ENCODE measurements around the gene HDAC9.

HDAC9 gene

DNA sequence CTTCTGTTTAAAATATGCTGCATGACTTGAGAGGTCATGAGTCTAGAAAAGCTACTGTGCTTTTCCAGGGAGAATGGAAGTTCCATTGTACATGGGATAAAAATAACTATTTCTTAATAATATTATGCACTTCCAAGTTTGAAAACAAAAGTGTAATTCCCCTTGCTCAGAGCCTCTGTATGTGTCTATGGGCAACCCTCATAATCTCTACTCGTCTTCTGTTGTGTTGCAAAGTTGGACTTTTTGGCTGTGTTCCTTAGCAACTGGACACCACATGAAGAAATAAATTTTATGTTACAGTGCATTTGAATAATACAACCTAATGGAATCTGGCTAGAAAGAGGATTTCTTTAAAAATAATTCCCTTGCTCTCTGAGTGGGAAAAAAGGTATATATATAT is 379.3 kb downstream of the HDAC9 start:
- Histone ChIP-seq H3F3A (ENCODE audit: low read depth) (no peaks in the 10 kb centered on the region), H3K36me3 (ENCODE audit: insufficient read depth, low read length) (no peaks in the 10 kb centered on the region), H3K9ac (ENCODE audit: low read depth, low read length, poor library complexity, severe bottlenecking) (no peak overlapping the region), H3K27me3 (ENCODE audit: insufficient read depth, low read length, poor library complexity, severe bottlenecking) (no peaks in the 10 kb centered on the region), H2AFZ (ENCODE audit: low read length) (no peak overlapping the region), H3K4me2 (ENCODE audit: low read depth, low read length, poor library complexity, severe bottlenecking) (no peak overlapping the region), H4K20me1 (ENCODE audit: insufficient read depth, low read length, poor library complexity, severe bottlenecking) (no peaks in the 10 kb centered on the region), H3K4me3 (ENCODE audit: low read length, poor library complexity, severe bottlenecking) (no peak overlapping the region), H3K79me2 (ENCODE audit: insufficient read depth, low read length) (no peaks in the 10 kb centered on the region), H3K9me3 (ENCODE audit: insufficient read depth, low read depth, low read length) (no peaks in the 10 kb centered on the region), H3K4me1 (ENCODE audit: insufficient read depth, low read length, poor library complexity, severe bottlenecking) (no peaks in the 10 kb centered on the region), H3K9me2 (replicated peaks; ENCODE audit: low read depth, low read length) (no peaks in the 10 kb centered on the region)
- no peak for TF ChIP-seq EZH2phosphoT487 (IDR thresholded peaks at IDR 0.05; ENCODE audit: borderline replicate concordance)
- TF ChIP-seq, protein P1, sequence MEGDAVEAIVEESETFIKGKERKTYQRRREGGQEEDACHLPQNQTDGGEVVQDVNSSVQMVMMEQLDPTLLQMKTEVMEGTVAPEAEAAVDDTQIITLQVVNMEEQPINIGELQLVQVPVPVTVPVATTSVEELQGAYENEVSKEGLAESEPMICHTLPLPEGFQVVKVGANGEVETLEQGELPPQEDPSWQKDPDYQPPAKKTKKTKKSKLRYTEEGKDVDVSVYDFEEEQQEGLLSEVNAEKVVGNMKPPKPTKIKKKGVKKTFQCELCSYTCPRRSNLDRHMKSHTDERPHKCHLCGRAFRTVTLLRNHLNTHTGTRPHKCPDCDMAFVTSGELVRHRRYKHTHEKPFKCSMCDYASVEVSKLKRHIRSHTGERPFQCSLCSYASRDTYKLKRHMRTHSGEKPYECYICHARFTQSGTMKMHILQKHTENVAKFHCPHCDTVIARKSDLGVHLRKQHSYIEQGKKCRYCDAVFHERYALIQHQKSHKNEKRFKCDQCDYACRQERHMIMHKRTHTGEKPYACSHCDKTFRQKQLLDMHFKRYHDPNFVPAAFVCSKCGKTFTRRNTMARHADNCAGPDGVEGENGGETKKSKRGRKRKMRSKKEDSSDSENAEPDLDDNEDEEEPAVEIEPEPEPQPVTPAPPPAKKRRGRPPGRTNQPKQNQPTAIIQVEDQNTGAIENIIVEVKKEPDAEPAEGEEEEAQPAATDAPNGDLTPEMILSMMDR (conservative IDR thresholded peaks at IDR 0.05; ENCODE audit: low read length), result no peak

DNA sequence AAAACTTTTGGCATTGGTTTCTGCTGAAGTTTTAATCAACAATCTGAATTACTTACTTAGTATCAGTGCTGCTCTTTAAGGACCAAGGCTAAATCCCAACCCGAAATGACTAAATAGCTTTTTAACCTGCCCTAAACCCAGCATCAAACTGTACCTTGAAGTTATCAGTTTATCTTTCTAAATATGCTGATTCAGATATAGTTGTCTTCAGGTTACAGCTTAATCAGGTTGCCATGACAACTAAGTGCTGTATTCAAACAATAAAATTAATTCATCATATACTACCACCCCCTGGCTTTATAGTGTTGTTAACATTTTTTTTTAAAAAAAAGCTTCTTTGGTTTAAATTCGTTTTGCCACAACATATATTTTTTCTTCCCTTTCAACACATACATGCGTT is 382.3 kb downstream of the HDAC9 start:
- no peaks in the 10 kb centered on the region for H3K4me1 ChIP-seq (ENCODE audit: insufficient read depth, low read length, poor library complexity, severe bottlenecking)
- TF ChIP-seq EZH2phosphoT487 (IDR thresholded peaks at IDR 0.05; ENCODE audit: borderline replicate concordance), result no peak
- TF ChIP-seq, protein P1 (conservative IDR thresholded peaks at IDR 0.05; ENCODE audit: low read length), result no peak
- H2AFZ ChIP-seq (ENCODE audit: low read length), result no peak overlapping the region
- H3K79me2 ChIP-seq (ENCODE audit: insufficient read depth, low read length), result no peaks in the 10 kb centered on the region
- H3K4me3 ChIP-seq (ENCODE audit: low read length, poor library complexity, severe bottlenecking), result no peak overlapping the region
- no peaks in the 10 kb centered on the region for H3K36me3 ChIP-seq (ENCODE audit: insufficient read depth, low read length)
- H4K20me1 ChIP-seq (ENCODE audit: insufficient read depth, low read length, poor library complexity, severe bottlenecking), result no peaks in the 10 kb centered on the region
- H3K9ac ChIP-seq (ENCODE audit: low read depth, low read length, poor library complexity, severe bottlenecking), result no peak overlapping the region
- H3F3A ChIP-seq (ENCODE audit: low read depth), result no peaks in the 10 kb centered on the region
- no peak overlapping the region for H3K4me2 ChIP-seq (ENCODE audit: low read depth, low read length, poor library complexity, severe bottlenecking)
- H3K9me2 ChIP-seq (replicated peaks; ENCODE audit: low read depth, low read length), result no peaks in the 10 kb centered on the region
- H3K27me3 ChIP-seq (ENCODE audit: insufficient read depth, low read length, poor library complexity, severe bottlenecking), result no peaks in the 10 kb centered on the region
- H3K9me3 ChIP-seq (ENCODE audit: insufficient read depth, low read depth, low read length), result no peaks in the 10 kb centered on the region

DNA sequence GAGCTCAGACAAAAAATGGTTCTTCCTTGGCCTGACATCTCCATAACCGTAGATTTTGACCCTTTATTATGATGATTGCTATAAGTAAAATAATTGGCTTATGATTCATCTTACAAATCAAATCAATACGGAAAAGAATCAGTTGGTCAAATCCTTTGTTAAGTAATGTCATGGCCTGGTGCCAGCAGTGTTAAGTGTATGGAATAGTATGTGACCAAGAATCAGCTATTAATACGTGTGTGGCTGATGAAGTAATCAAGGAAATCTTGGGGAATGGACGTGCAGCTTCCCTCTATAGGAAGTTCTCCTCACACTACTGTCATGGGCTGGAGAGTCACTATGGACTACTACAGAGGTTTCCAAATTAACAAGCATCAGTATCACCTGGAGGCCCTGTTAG is 391.3 kb downstream of the HDAC9 start:
- H3K27me3 ChIP-seq (ENCODE audit: insufficient read depth, low read length, poor library complexity, severe bottlenecking), result no peaks in the 10 kb centered on the region
- no peaks in the 10 kb centered on the region for H3K9me2 ChIP-seq (replicated peaks; ENCODE audit: low read depth, low read length)
- no peak overlapping the region for H3K9ac ChIP-seq (ENCODE audit: low read depth, low read length, poor library complexity, severe bottlenecking)
- H3K4me2 ChIP-seq (ENCODE audit: low read depth, low read length, poor library complexity, severe bottlenecking), result no peak overlapping the region
- H3K4me1 ChIP-seq (ENCODE audit: insufficient read depth, low read length, poor library complexity, severe bottlenecking), result peaks cover 32% of the 10 kb centered on the region
- H3K79me2 ChIP-seq (ENCODE audit: insufficient read depth, low read length), result no peaks in the 10 kb centered on the region
- H3K36me3 ChIP-seq (ENCODE audit: insufficient read depth, low read length), result no peaks in the 10 kb centered on the region
- no peaks in the 10 kb centered on the region for H4K20me1 ChIP-seq (ENCODE audit: insufficient read depth, low read length, poor library complexity, severe bottlenecking)
- no peak overlapping the region for H3K4me3 ChIP-seq (ENCODE audit: low read length, poor library complexity, severe bottlenecking)
- no peak for TF ChIP-seq EZH2phosphoT487 (IDR thresholded peaks at IDR 0.05; ENCODE audit: borderline replicate concordance)
- TF ChIP-seq, protein P1 (conservative IDR thresholded peaks at IDR 0.05; ENCODE audit: low read length), result no peak
- H3F3A ChIP-seq (ENCODE audit: low read depth), result peaks cover 9% of the 10 kb centered on the region; the same call in 1 of the 2 replicates
- H2AFZ ChIP-seq (ENCODE audit: low read length), result no peak overlapping the region
- H3K9me3 ChIP-seq (ENCODE audit: insufficient read depth, low read depth, low read length), result no peaks in the 10 kb centered on the region

Data from Loucy (cell line).